ENCODE measurements around the gene KRT83. TPM values are rescaled to one million over a fixed set of nuclear protein-coding genes. Genes with fewer than 3 reads are reported as not detected.
"Not testable (repeated sequence)": the region's sequence is repeated elsewhere in the genome, so short reads cannot be mapped to it uniquely, and the experiment has no call there.

Gene KRT83
- total RNA-seq, 1 experiment from 2014 or later, result 0.05 TPM

- no peak for DNase-seq (ENCODE audit: low read depth)
These were observed 33.0 kb upstream of the KRT83 start for GRCh38 chr12:52354200-52354599.

- DNase-seq (ENCODE audit: low read depth), result no peak
These were observed 32.6 kb upstream of the KRT83 start for GRCh38 chr12:52353766-52354165.

- DNase-seq (ENCODE audit: low read depth), result no peak
These were observed 31.8 kb upstream of the KRT83 start for GRCh38 chr12:52352951-52353350.

- no peak for DNase-seq (ENCODE audit: low read depth)
These were observed 30.2 kb upstream of the KRT83 start for GRCh38 chr12:52351196-52352059.

GRCh38 chr12:52350786-52351185, 29.6 kb upstream of the KRT83 start:
- no peak for DNase-seq (ENCODE audit: low read depth)

- no peak for DNase-seq (ENCODE audit: low read depth)
These were observed 28.9 kb upstream of the KRT83 start for GRCh38 chr12:52350021-52350620.

GRCh38 chr12:52349196-52349595, 28.0 kb upstream of the KRT83 start:
- DNase-seq (ENCODE audit: low read depth), result peak; percentile 65

- no peak for DNase-seq (ENCODE audit: low read depth)
These were observed 26.6 kb upstream of the KRT83 start for GRCh38 chr12:52347551-52348510.

GRCh38 chr12:52347016-52347415, 25.8 kb upstream of the KRT83 start:
- DNase-seq (ENCODE audit: low read depth), result no peak

- no peak for DNase-seq (ENCODE audit: low read depth)
These were observed 25.4 kb upstream of the KRT83 start for GRCh38 chr12:52346593-52346992.

GRCh38 chr12:52345041-52345440, 23.8 kb upstream of the KRT83 start:
- DNase-seq (ENCODE audit: low read depth), result not testable (repeated sequence)

GRCh38 chr12:52344111-52344510, 22.9 kb upstream of the KRT83 start:
- DNase-seq (ENCODE audit: low read depth), result no peak

GRCh38 chr12:52343550-52343949, 22.4 kb upstream of the KRT83 start:
- DNase-seq (ENCODE audit: low read depth), result no peak

- DNase-seq (ENCODE audit: low read depth), result no peak
These were observed 21.7 kb upstream of the KRT83 start for GRCh38 chr12:52342781-52343490.

GRCh38 chr12:52341066-52341580, 19.9 kb upstream of the KRT83 start:
- no peak for DNase-seq (ENCODE audit: low read depth)

GRCh38 chr12:52338241-52338960, 17.2 kb upstream of the KRT83 start:
- no peak for DNase-seq (ENCODE audit: low read depth)

GRCh38 chr12:52337054-52337453, 15.9 kb upstream of the KRT83 start:
- DNase-seq (ENCODE audit: low read depth), result no peak

- no peak for DNase-seq (ENCODE audit: low read depth)
These were observed 15.4 kb upstream of the KRT83 start for GRCh38 chr12:52336641-52337040.

- DNase-seq (ENCODE audit: low read depth), result no peak
These were observed 14.5 kb upstream of the KRT83 start for GRCh38 chr12:52335598-52336262.

- DNase-seq (ENCODE audit: low read depth), result no peak
These were observed 13.0 kb upstream of the KRT83 start for GRCh38 chr12:52334185-52334584.

Measured in HT1080 (cell line).